ENCODE results near the gene FAM110D.

Gene FAM110D

DNA sequence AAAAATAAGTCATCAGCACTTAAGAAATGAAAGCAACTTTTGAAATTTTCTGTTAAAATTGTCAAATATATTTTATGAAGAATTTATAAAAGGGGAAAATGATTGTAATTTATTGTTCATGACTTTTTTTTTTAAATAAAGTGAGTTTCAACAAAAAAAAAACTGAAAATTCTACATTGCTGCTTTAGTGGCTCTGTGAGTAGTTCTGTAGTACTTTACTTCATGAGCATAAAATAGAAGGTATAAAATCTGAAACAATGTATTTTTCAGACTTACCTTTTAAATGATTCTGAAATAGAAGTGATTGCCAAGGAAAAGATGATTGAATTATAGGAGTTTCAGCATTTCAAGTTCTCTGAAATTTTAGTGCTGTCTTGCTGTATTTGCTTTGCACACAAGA is 33.5 kb upstream of the FAM110D start:
- TF ChIP-seq, protein P1, sequence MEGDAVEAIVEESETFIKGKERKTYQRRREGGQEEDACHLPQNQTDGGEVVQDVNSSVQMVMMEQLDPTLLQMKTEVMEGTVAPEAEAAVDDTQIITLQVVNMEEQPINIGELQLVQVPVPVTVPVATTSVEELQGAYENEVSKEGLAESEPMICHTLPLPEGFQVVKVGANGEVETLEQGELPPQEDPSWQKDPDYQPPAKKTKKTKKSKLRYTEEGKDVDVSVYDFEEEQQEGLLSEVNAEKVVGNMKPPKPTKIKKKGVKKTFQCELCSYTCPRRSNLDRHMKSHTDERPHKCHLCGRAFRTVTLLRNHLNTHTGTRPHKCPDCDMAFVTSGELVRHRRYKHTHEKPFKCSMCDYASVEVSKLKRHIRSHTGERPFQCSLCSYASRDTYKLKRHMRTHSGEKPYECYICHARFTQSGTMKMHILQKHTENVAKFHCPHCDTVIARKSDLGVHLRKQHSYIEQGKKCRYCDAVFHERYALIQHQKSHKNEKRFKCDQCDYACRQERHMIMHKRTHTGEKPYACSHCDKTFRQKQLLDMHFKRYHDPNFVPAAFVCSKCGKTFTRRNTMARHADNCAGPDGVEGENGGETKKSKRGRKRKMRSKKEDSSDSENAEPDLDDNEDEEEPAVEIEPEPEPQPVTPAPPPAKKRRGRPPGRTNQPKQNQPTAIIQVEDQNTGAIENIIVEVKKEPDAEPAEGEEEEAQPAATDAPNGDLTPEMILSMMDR (IDR thresholded peaks at IDR 0.05; ENCODE audit: low read depth, low read length, missing control alignments): no peak
- H3K4me3 ChIP-seq (ENCODE audit: low read depth, low read length): no peak overlapping the region
- DNase-seq (ENCODE audit: low read depth): no peak

DNA sequence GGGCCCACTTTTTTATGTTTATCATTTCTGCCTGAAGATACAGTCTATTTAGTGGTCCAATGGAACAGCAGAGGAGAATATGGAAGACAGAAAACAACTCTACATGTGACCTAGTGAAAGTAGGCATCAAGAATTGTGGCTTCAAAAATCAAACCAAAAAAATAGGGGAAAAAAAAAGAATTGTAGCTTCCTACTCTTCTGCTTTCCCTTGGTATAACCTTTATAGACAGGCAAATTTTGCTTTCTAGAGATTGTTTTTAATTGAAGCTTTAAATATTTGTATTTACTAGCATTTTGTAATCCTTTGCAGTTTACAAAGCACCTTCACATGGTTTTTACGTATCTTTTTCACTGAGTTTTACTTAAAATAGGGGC is 32.9 kb upstream of the FAM110D start:
- DNase-seq (ENCODE audit: low read depth): no peak
- no peak overlapping the region for H3K4me3 ChIP-seq (ENCODE audit: low read depth, low read length)
- TF ChIP-seq, protein P1 (IDR thresholded peaks at IDR 0.05; ENCODE audit: low read depth, low read length, missing control alignments): no peak

DNA sequence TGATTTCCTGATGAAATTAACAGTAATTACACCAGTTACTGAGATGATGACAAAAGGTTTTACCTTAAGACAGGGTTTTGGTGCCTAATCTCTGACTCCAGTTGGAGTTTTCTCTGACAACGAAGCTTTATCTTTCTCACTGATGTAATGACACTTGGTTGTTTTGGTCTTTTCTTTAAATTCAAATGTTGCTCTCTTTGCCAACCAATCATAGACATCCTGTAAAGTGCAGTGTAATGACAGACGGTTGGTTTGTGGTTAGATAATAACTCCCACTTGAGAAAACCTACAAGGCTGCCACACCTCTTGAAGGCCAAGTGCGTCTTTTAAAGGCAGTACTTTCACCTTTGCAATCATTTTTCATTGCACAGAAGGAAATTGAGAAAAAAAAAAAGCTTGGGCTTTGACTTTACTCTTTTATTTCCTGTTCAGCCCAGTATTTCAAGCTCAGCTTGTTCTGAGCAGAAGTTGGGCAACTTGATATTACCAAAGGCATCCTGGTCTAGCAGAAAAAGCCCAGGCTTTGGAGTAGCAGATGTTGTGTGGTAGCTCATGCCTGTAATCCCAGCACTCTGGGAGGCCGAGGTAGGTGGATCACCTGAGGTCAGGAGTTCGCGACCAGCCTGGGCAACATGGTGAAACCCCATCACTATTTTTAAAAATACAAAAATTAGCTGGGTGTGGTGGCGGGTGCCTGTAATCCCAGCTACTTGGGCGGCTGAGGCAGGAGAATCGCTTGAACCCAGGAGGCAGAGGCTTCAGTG is 32.4 kb upstream of the FAM110D start:
- H3K4me3 ChIP-seq (ENCODE audit: low read depth, low read length): no peak overlapping the region
- TF ChIP-seq, protein P1 (IDR thresholded peaks at IDR 0.05; ENCODE audit: low read depth, low read length, missing control alignments): no peak
- peak; percentile 55 for DNase-seq (ENCODE audit: low read depth)

DNA sequence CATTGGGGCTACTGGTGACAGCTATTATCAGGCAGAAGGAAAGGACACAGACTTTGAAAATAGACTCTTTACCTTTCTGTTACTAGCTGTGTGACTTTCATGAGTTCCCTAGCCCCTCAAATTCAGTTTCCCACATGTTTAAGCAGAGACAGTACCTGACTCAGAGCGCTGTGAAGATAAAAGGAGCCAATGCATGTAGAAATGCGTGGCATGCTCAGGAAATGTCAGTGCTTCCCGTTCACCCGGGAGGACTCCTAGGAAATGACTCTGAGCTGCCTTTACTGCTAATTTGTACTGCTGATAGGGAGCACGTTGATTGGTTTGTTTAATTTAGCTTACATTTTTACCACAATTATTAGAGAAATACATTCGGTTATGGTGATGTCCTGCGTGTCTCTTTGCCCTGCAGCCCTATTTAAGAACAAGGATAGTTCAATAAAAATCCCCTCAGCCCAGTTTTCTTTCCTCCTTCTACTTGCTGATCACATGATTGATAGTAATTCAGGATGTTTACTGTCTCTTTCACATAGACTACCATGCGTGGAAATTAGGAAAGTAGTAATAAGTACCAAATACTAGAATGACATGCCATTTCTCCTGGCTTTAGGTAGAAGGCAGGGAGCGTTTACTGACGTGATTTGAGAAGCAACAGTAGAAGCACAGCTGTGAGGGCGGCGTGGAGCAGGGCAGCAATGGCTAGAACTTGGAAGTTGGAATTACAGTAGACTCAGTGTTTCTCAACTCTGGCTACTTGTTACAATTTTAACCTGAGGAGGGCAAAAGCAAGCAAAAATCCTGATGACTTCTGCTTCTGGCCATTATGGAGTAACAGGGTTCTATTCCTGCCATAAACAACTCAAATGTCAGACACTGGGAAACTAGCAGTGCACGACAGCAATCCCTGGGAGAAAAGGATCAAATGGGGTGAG is 31.4 kb upstream of the FAM110D start:
- TF ChIP-seq, protein P1 (IDR thresholded peaks at IDR 0.05; ENCODE audit: low read depth, low read length, missing control alignments): no peak
- H3K4me3 ChIP-seq (ENCODE audit: low read depth, low read length): no peak overlapping the region
- no peak for DNase-seq (ENCODE audit: low read depth)

DNA sequence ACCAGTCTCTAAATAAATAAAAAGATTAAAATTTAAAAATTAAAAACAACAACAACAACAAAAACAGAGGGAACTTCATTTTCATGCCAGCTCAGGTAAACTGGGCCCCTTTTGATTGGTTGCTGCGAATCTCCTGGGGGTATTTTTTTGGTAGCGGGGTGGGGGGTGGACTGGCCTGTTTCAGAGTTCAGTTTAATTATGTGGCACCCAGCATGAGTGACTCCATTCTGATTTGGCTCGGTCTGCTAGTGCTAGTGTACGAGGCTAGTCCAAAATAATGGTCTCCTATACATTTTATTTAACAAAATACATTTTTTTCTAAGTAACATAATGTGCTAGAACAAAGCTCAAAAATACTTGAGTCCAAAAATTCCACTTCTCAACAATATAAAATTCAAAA is 29.1 kb upstream of the FAM110D start:
- no peak overlapping the region for H3K4me3 ChIP-seq (ENCODE audit: low read depth, low read length)
- TF ChIP-seq, protein P1 (IDR thresholded peaks at IDR 0.05; ENCODE audit: low read depth, low read length, missing control alignments): no peak
- no peak for DNase-seq (ENCODE audit: low read depth)

DNA sequence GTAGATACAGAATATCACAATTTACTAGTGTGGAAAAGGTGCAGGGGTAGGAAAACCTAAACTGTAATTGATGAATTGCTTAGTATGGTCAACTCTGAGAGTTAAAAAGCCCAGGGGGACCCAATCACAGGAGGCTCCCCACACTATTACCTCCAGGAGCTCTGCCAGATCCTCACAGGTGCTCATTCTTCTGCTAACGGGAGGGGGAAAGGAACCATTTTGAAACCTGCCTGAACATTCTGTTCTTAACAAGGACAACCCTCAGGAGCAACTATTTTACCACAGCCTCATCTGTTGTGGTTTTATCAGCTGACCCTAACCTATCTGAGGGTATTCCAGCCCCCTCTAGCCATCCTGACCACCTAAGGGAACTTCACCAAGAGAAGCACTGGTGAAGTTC is 28.2 kb upstream of the FAM110D start:
- TF ChIP-seq, protein P1 (IDR thresholded peaks at IDR 0.05; ENCODE audit: low read depth, low read length, missing control alignments): no peak
- no peak overlapping the region for H3K4me3 ChIP-seq (ENCODE audit: low read depth, low read length)
- DNase-seq (ENCODE audit: low read depth): no peak
